ENCODE results near the gene BLID. TPM values are rescaled to one million over a fixed set of nuclear protein-coding genes. Genes with fewer than 3 reads are reported as not detected.

Gene BLID
- total RNA-seq, 1 experiment from 2014 or later = not detected

DNA sequence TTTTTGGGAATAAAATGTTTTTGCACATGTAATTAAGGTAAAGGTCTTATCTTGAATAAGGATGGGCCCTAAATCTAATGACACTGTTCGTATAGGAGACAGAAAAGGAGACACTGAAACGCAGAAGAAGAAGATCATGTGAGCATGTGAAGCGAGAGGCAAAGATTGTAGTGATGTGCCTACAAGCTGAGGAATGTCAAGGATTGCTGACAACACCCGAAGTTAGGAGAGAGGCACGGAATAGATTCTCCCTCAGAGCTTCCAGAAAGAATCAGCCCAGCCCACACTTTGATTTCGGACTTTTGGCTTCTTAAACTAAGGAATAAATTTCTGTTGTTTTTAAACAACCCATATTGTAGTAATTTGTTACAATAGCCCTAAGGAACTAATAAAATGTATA lies 4.1 kb upstream of the BLID start:
- Histone ChIP-seq H3K23me2 (ENCODE audit: insufficient read length, low read depth, low read length, poor library complexity, severe bottlenecking) (no peaks in the 10 kb centered on the region), H3K14ac (ENCODE audit: insufficient read depth, low read length) (no peak overlapping the region), H3K4me1 (ENCODE audit: insufficient read depth, low read length) (no peaks in the 10 kb centered on the region; the same call in 1 of the 2 replicates), H4K20me1 (ENCODE audit: control insufficient read depth, insufficient read depth, insufficient read length) (no peaks in the 10 kb centered on the region), H3K27ac (ENCODE audit: insufficient read length, low read depth, low read length) (no peak overlapping the region), H3K9ac (ENCODE audit: extremely low read depth, insufficient read length, low read length) (no peak overlapping the region), H2AK5ac (ENCODE audit: insufficient read length, low read length) (no peak overlapping the region), H2AFZ (ENCODE audit: low read length) (no peak overlapping the region), H2BK5ac (ENCODE audit: insufficient read length, low read length) (no peak overlapping the region), H3K4me2 (ENCODE audit: insufficient read depth, insufficient read length, low read length) (no peak overlapping the region), H3K9me3 (ENCODE audit: control insufficient read depth, low read depth, low read length) (no peaks in the 10 kb centered on the region), H3T11ph (ENCODE audit: low read length) (no peak overlapping the region), H3K79me2 (ENCODE audit: insufficient read depth, low read length) (no peaks in the 10 kb centered on the region), H4K8ac (replicated peaks; ENCODE audit: insufficient read length, low read depth, low read length) (no peak overlapping the region), H3K56ac (ENCODE audit: insufficient read length, low read depth, low read length) (no peak overlapping the region), H4K91ac (ENCODE audit: insufficient read length, low read depth, low read length) (no peak overlapping the region), H3K23ac (ENCODE audit: insufficient read length, low read depth, low read length) (no peak overlapping the region), H2BK15ac (ENCODE audit: low read depth, low read length) (no peak overlapping the region), H2BK20ac (ENCODE audit: low read depth, low read length, poor library complexity, severe bottlenecking) (no peak overlapping the region), H2BK12ac (ENCODE audit: insufficient read length, low read depth, low read length) (no peak overlapping the region), H3K27me3 (ENCODE audit: insufficient read depth, low read length) (no peaks in the 10 kb centered on the region), H3K79me1 (ENCODE audit: insufficient read depth, low read depth, low read length, poor library complexity, severe bottlenecking) (no peaks in the 10 kb centered on the region), H3K4ac (ENCODE audit: low read depth, low read length) (no peak overlapping the region), H2BK120ac (ENCODE audit: low read depth, low read length, poor library complexity, severe bottlenecking) (no peak overlapping the region), H3K18ac (ENCODE audit: insufficient read length, low read depth, low read length) (no peak overlapping the region), H4K5ac (ENCODE audit: insufficient read length, low read depth, low read length) (no peak overlapping the region)
- Mint-ChIP-seq H3K36me3 (ENCODE audit: insufficient read depth in 1 of 3, low read depth in 3 of 3) (no peaks in the 10 kb centered on the region), H3K27ac (no peak overlapping the region), H3K27me3 (ENCODE audit: low read depth) (peaks cover 3% of the 10 kb centered on the region; the same call in 1 of the 2 replicates), H3K4me1 (peaks cover 3 to 9% of the 10 kb centered on the region in 2 experiments; a peak in 3 of 4 replicates), H3K4me3 (no peak overlapping the region), H3K9me3 (no peaks in the 10 kb centered on the region)
- TF ChIP-seq, protein P1, sequence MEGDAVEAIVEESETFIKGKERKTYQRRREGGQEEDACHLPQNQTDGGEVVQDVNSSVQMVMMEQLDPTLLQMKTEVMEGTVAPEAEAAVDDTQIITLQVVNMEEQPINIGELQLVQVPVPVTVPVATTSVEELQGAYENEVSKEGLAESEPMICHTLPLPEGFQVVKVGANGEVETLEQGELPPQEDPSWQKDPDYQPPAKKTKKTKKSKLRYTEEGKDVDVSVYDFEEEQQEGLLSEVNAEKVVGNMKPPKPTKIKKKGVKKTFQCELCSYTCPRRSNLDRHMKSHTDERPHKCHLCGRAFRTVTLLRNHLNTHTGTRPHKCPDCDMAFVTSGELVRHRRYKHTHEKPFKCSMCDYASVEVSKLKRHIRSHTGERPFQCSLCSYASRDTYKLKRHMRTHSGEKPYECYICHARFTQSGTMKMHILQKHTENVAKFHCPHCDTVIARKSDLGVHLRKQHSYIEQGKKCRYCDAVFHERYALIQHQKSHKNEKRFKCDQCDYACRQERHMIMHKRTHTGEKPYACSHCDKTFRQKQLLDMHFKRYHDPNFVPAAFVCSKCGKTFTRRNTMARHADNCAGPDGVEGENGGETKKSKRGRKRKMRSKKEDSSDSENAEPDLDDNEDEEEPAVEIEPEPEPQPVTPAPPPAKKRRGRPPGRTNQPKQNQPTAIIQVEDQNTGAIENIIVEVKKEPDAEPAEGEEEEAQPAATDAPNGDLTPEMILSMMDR (conservative IDR thresholded peaks at IDR 0.05) = no peak
- WGBS (ENCODE audit: extremely low coverage, insufficient read length, low lambda C conversion rate) = no CpG with 5 or more reads among the region's 6 CpGs
- no peak for DNase-seq
